HepG2 (cell line): ENCODE measurements around the gene IFT52. TPM values are rescaled to one million over a fixed set of nuclear protein-coding genes. Genes with fewer than 3 reads are reported as not detected.

Experiments used
- ATF7 ChIP-seq, 2 experiments: fragments of 450-650 bp in 1 of 2; sonication (generic) in 1 of 2; formaldehyde crosslinking in 1 of 2; IDR thresholded peaks; 2 replicates each; pipeline versions ENCODE4 v1.4.0 to v1.6.1; 2016 to 2020; ENCODE audit warnings: antibody characterized with exemption in 1 of 2, mild to moderate bottlenecking in 1 of 2, missing genetic modification reagents in 1 of 2
- CREM ChIP-seq, 2 experiments: sonication (generic) in 1 of 2; formaldehyde crosslinking in 1 of 2; IDR thresholded peaks; 2 replicates each; pipeline versions ENCODE4 v1.4.0 to v1.6.1; 2016 to 2020; ENCODE audit warnings: antibody characterized with exemption in 1 of 2, mild to moderate bottlenecking in 1 of 2, missing genetic modification reagents in 1 of 2
- HINFP ChIP-seq: sonication (generic); formaldehyde crosslinking; IDR thresholded peaks from 2 replicates; pipeline ENCODE4 v1.4.0; 2020; ENCODE audit warnings: low read depth, mild to moderate bottlenecking, missing genetic modification reagents
- PHF21A ChIP-seq: sonication (generic); formaldehyde crosslinking; IDR thresholded peaks from 2 replicates; pipeline ENCODE4 v1.5.0; 2020; ENCODE audit warnings: mild to moderate bottlenecking, missing genetic modification reagents
- PRDM15 ChIP-seq: sonication (generic); formaldehyde crosslinking; IDR thresholded peaks from 2 replicates; pipeline ENCODE4 v1.4.0; 2020; ENCODE audit warnings: missing genetic modification reagents
- PRPF4 ChIP-seq: fragments of 200-400 bp; formaldehyde crosslinking; IDR thresholded peaks from 2 replicates; pipeline ENCODE4 v1.6.1; 2016; ENCODE audit warnings: low read length, low read depth; ENCODE audit not compliant: poor library complexity, severe bottlenecking
- RAD21 ChIP-seq: fragments of 450-650 bp; formaldehyde crosslinking; IDR thresholded peaks from 2 replicates; pipeline ENCODE4 v1.5.0; 2020; ENCODE audit warnings: mild to moderate bottlenecking
- RXRA ChIP-seq: sonication (generic); formaldehyde crosslinking; IDR thresholded peaks from 2 replicates; pipeline ENCODE4 v1.5.1; 2020; ENCODE audit warnings: missing genetic modification reagents
- SMYD3 ChIP-seq: sonication (generic); formaldehyde crosslinking; IDR thresholded peaks from 2 replicates; pipeline ENCODE4 v1.8.1; 2023; ENCODE audit warnings: mild to moderate bottlenecking, missing genetic modification reagents
- ZNF275 ChIP-seq: sonication (generic); formaldehyde crosslinking; IDR thresholded peaks from 2 replicates; pipeline ENCODE4 v1.8.0; 2022; ENCODE audit warnings: missing genetic modification reagents, mild to moderate bottlenecking, inconsistent platforms, borderline replicate concordance
- polyA plus RNA-seq, 8 experiments: library from polyadenylated mRNA; depleted of rRNA in 3 of 8; stranded (reverse) in 7 of 8; unstranded in 1 of 8; fragments of >200 nt; fragmentation: Illumina TruSeq in 4 of 8; extraction: Trizol in 4 of 8; gene quantifications; 2 replicates each; pipeline versions ENCODE4 v1.2.1 to v1.2.3, GENCODE V29; 2011 to 2016; ENCODE audit warnings: low read depth in 4 of 8, missing spikeins in 1 of 8, mixed read lengths in 1 of 8; ENCODE audit not compliant: insufficient read depth in 1 of 8
- total RNA-seq, 5 experiments: library from RNA; depleted of rRNA; stranded (reverse); fragments of >200 nt; fragmentation: Illumina TruSeq; extraction: Trizol; gene quantifications; 2 replicates each; pipeline ENCODE4 v1.2.3, GENCODE V29; 2016; ENCODE audit warnings: low read depth in 1 of 5

IFT52 gene
- total and polyA plus RNA-seq, 2 of the 13 experiments (the other 11 are each of a cell fraction or from before 2014, with no cell fraction given): 48.0 to 64.0 TPM

- TF ChIP-seq PRDM15 (CRISPR knock-in tag) (peak; percentile 96), CREM (IDR thresholded peaks at IDR 0.05) (no peak), CREM (CRISPR knock-in tag; IDR thresholded peaks at IDR 0.05) (no peak), ZNF275 (CRISPR knock-in tag) (no peak), ATF7 (IDR thresholded peaks at IDR 0.05) (no peak), ATF7 (CRISPR knock-in tag; IDR thresholded peaks at IDR 0.05) (0 out of 2 replicates have a peak, but pooled peaks have one; percentile 23), SMYD3 (no peak), RAD21 (CRISPR knock-in tag) (no peak), HINFP (CRISPR knock-in tag) (0 out of 2 replicates have a peak, but pooled peaks have one; percentile 25), PRPF4 (no peak), RXRA (CRISPR knock-in tag) (no peak), PHF21A (CRISPR knock-in tag) (0 out of 2 replicates have a peak, but pooled peaks have one; percentile 17)
Observed at GRCh38 chr20:43583133-43583864, 7.4 kb upstream of the IFT52 start (continued).
